GM13977 (cell line): ENCODE measurements around the gene APBB2.
"Not testable (repeated sequence)": the region's sequence is repeated elsewhere in the genome, so short reads cannot be mapped to it uniquely, and the experiment has no call there.

Experiments used
- DNase-seq: peaks from one replicate; pipeline ENCODE4 v3.0.0; 2012; ENCODE audit warnings: low spot score
- CTCF ChIP-seq: IDR thresholded peaks from 2 replicates; pipeline ENCODE4 v1.5.1; 2012; ENCODE audit warnings: mild to moderate bottlenecking, control low read depth; ENCODE audit not compliant: insufficient read depth; ENCODE audit errors: extremely low read depth, missing control alignments
- in situ Hi-C: fragments of 300-500 bp; cut with MboI; formaldehyde crosslinking; loops from one replicate; pipeline ENCODE4 v1.12.0; 2022; ENCODE audit warnings: low sequenced_read_pairs, low pct_unique_long_range_greater_than_20kb, mixed read lengths, inconsistent platforms; ENCODE audit not compliant: unreplicated experiment

The APBB2 gene

GRCh38 chr4:41057467-41057866 lies 156.9 kb downstream of the APBB2 start:
- DNase-seq = no peak
- no peak for TF ChIP-seq CTCF
- in situ Hi-C loops = no loop called here

DNA sequence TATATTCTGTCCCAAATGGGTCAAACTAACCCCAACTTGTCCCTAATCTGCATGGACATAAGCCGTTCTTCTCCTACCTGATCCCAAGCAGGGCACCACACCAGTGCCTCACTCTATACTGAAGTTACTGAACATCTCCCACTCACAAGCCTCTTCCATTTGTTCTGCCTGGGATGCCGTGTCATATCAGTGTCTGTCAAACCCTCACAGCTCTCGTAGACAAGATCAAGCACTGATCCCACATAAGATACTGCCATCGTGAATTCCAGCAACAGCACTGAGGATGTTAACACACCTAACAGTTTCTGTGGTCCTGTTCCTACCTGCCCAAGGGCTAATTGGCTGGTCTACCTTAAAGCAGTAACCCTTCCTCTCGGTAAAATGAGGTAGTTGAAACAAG lies 162.1 kb downstream of the APBB2 start:
- in situ Hi-C loops = no loop called here
- DNase-seq = no peak
- TF ChIP-seq CTCF = no peak

DNA sequence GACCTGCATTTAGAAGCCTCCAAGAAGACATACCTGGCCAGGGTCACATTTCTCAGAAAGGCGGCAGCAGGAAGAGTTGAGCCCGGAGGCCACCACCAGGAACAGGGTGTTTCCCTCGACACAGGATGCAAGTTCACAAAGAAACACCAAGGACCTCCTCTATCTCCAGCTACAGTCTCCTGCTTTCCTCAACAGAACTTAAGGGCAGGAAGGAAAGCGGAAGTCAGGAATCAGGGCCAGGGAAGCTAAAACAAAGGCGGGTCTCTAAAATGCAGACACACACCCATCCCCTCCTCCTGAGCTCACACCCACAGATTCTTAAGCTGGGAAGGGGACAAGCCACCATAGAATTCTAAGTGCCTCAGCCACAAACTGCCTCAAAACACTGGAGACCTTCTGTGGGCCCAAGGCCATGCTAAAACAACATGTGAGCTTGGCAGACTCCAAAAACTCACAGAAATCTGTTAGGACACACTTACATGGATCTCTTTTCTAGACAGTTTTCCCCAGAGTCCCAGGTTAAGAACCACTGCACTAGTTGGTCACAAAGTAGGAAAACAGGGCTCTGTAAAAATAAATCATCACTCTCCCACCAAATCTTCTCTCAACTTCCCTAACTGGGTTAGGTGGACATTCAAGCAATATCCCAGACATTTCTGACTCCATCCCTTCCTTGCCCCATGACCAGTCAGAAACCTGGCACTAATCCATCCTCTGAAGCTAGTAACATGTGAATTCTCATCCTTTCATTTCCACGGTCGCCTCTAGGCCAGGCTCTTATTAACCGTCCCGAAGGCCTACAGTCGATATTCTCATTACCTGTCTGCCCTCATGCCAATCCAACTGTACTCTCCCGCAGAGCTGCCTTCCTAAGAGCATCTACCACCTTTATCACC lies 163.2 kb downstream of the APBB2 start:
- in situ Hi-C loops = no loop called here
- no peak for DNase-seq
- TF ChIP-seq CTCF = no peak

- in situ Hi-C loops = no loop called here
- no peak for DNase-seq
- TF ChIP-seq CTCF = no peak
Observed at GRCh38 chr4:41050116-41050515, 164.2 kb downstream of the APBB2 start.

DNA sequence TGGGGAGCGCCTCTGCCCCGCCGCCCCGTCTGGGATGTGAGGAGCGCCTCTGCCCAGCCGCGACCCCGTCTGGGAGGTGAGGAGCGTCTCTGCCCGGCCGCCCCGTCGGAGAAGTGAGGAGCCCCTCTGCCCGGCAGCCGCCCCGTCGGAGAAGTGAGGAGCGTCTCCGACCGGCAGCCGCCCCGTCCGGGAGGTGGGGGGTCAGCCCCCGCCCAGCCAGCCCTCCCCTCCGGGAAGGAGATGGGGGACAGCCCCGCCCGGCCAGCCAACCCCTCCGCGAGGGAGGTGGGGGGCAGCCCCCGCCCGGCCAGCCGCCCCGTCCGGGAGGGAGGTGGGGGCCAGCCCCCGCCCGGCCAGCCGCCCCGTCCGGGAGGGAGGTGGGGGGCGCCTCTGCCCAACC lies 165.2 kb downstream of the APBB2 start:
- not testable (repeated sequence) for DNase-seq

DNA sequence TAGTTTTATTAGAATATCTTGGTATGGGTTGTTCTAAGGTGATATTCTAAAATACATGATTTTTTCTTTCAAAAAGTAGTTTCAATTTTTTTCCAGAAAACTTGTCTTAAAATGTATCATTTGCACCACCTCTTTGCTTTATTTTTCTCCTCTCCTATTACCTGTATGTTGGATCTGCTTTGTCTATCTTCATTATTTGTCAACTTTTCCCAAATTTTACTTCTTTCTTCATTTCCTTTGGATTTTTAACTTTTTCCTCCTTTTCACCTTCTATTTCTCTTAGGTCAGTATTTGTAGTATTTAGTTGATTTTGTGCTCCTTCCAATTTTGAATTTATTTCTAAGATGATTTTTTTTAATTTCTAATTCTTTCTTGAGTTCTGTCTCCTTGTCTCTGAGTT lies 169.6 kb downstream of the APBB2 start:
- in situ Hi-C loops = no loop called here
- TF ChIP-seq CTCF = no peak
- no peak for DNase-seq

More for the DNA sequence above, 165.2 kb downstream of the APBB2 start:
- in situ Hi-C loops = not testable (repeated sequence)

- no peak for DNase-seq
- in situ Hi-C loops = no loop called here
- no peak for TF ChIP-seq CTCF
Observed at GRCh38 chr4:41044165-41044564, 170.2 kb downstream of the APBB2 start.
